GM18951 (cell line): Measurements from ENCODE around the gene PDCD4.
"Not testable (repeated sequence)": the region's sequence is repeated elsewhere in the genome, so short reads cannot be mapped to it uniquely, and the experiment has no call there.

Source experiments
- POLR2A ChIP-seq: IDR thresholded peaks from 4 replicates; pipeline ENCODE4 v1.6.1; 2011; ENCODE audit warnings: mild to moderate bottlenecking; ENCODE audit not compliant: insufficient read length, insufficient read depth; ENCODE audit errors: extremely low read depth
- in situ Hi-C: fragments of 300-500 bp; cut with MboI; formaldehyde crosslinking; loops from one replicate; pipeline ENCODE4 v1.12.0; 2022; ENCODE audit warnings: low sequenced_read_pairs, mixed read lengths, inconsistent platforms; ENCODE audit not compliant: unreplicated experiment

The PDCD4 gene

DNA sequence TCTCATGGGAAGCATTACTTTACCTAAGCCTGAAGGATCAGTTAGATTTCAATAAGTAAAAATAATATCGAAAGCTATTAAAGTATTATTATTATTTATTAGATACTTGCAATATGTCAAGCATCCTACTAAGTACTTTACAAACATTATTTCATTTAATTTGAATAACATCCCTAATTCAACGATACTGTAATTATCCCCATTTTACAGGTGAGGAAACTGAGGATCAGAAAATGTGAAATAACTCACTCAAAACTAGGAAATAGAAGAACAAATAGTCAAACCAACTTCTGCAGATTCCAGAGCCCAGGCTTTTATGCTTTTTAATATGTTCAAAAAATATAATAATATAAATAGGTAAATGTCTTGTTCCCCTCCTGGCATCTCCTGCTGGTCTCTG lies 10.3 kb upstream of the PDCD4 start:
- in situ Hi-C loops = no loop called here
- TF ChIP-seq POLR2A = no peak

DNA sequence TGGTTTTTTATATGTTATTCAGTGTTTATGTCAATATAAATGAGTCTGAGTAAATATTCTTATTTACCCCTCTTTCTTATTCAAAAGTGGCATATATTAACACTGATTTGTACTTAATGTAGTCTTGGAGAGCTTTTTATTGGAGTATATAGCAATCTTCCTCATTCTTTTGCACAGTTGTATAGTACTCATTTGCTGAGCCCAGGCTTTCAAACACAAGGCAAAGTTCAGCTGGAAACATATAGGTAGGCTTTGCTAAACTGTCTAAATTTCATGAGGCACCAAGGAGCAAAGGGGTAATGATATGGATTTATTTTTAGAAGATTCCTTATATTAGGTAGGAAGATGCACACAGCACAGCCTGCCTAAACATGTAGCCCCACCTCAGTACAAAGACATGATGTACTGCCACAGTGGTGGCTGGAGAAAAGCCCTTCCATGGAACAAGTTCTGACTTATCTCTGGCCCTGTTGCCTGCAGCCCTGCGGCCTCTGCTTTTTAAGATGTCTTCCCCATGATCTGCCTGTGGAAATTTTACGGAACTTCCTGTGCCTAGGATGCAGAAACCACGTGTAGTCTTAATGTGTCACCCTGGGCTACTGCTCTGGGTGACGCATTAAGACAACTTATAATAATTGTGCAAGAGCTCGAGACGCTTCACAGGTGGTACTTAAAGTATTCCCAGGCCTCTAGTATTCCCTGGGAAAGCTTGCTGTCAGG lies 9.6 kb upstream of the PDCD4 start:
- in situ Hi-C loops = no loop called here
- TF ChIP-seq POLR2A = no peak

GRCh38 chr10:110862961-110863360 lies 8.8 kb upstream of the PDCD4 start:
- TF ChIP-seq POLR2A = no peak
- in situ Hi-C loops = no loop called here

DNA sequence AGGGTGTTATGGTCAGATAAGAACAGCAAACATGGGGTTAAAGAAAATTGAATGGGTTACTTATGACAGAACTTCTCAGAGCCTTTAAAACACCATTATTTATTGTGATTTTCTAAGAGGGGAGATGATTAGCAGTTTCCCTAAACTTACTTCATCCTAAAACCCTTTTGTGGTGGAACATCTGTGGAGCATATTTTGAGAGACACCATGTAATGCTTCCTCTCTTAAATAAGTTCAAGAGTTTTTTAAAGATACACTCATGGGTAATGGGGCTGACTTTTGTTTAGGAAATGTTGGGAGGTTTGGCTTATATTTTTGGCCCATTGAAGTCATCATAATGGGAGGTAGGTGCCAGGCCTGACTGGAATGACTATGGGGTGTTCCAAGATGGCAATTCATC lies 8.4 kb upstream of the PDCD4 start:
- in situ Hi-C loops = no loop called here
- no peak for TF ChIP-seq POLR2A

DNA sequence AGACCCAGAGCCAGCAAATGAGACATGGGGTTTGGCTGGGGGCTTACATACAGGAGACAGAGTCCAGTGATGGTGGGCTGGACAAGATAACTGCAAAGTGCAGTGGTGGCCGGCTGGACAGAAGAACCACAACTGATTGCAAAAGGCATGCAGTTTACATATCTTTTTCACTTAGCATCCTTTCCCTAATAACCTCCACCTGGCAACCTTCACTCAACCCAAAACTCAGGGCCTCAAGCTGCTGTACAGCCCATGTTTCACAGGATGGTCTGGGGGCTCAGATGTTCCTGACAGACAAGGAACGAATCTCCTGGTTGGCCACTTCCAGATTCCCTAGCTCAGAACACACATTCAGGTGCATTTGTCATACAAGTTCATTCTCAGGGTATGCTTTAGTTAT lies 7.8 kb upstream of the PDCD4 start:
- in situ Hi-C loops = no loop called here
- no peak for TF ChIP-seq POLR2A

GRCh38 chr10:110864662-110865140 lies 7.0 kb upstream of the PDCD4 start:
- in situ Hi-C loops = no loop called here
- no peak for TF ChIP-seq POLR2A

DNA sequence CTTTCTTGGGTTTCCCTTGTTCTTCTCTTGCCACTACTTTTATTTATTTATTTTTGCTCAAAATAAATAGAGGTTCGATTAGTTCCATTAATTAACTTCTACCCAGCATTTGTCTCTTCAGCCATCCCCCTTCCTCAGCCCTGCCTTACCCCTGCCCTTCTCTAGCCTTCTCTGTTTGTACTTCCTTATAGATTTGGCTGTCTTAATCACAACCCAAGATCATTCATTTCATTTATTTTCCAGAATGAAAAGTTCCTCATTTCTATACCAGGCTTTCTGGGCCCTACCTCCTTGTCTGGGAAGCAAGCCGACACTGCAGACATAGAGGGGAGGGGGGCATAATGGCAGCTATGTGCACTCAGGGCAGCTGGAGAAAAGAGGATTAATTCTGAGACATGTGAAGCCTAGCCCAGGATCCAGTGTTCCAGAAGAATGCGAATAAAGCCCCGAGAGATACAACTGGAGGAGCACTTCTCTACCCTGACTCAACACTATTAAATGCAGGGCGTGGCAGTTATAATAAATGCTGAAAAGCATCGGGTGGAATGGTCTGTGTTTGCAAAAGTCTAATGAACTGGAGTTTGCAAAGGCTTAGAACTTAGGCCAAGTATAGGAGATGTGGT lies 6.4 kb upstream of the PDCD4 start:
- in situ Hi-C loops = no loop called here
- TF ChIP-seq POLR2A = no peak

- in situ Hi-C loops = no loop called here
- no peak for TF ChIP-seq POLR2A
Measured at GRCh38 chr10:110865809-110866482, 5.8 kb upstream of the PDCD4 start.

GRCh38 chr10:110867011-110867806 lies 4.5 kb upstream of the PDCD4 start:
- in situ Hi-C loops = not testable (repeated sequence)

DNA sequence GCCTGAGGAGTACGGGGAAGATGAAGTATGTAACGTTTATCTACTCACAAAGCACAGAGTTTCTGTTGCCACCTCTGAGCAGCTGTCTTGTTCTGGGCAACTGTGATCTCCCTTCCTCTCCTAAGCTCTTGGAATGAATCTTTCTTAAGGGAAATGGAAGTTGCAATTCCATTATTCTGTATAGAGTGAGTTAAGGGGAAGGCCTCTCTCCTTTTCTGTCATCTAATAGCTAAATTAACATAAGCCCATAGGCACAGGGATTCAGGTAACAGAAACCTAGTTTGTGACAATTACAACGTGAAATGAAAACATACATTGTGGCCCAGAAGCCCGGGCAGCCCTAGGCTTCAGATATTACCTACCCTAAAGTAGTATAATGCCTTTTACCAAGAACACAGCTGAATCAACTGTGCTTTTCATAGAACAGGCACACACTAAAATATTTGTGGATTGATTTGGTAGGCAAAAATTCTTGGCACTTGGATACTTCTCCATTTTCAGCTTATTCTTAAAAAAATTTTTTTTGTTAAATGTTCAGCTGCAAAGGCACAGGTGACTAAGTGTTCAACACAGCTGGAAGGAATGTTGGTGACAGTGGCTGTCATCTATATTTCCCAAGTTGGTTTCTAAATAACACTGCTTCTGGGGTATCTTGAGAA lies 3.8 kb upstream of the PDCD4 start:
- in situ Hi-C loops = no loop called here
- no peak for TF ChIP-seq POLR2A

DNA sequence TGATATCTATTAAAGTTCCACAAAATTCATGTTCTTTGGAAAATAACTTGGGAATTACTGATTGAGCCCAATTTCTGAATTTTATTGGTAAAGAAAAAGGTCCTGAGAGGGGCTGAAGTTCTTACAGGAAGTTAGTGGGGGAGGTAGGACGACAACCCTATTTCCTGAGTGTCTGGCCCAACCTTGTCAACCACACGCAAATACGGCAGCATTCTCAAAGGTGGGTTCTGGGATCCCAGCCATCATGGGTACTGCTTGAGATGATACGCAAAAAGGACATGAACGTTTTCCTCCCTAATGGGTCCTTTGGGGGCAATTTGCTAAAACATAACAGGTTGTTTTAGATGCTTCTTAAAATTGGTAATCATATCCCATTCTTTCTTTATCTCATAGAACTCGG lies 2.7 kb upstream of the PDCD4 start:
- in situ Hi-C loops = no loop called here

DNA sequence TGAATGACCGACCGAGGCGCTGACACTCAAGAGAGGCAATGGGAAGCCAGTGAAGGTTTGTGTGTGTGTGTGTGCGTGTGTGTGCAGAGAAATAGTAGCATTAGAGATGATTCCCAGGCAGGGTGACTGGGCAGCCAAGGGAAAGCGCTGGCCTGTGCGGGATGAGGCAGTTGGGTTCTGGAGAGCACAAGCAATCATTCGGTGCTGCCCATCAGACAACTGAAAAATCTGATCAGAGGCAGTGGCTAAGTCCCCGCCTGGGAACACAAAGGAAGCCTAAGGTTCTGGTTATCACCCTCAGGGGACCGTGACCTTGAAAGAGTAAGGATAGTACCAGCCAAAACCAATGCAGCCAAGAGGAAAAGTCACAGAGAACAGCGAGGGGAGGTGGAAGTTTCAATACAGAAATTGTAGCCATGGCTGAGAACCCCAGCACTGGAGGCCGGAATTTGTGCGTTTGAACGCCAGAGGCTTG lies 868 bp upstream of the PDCD4 start:
- no peak for TF ChIP-seq POLR2A
- in situ Hi-C loops = no loop called here

More for the DNA sequence above, 2.7 kb upstream of the PDCD4 start:
- TF ChIP-seq POLR2A = no peak
